CD14-positive monocyte (primary cell): ENCODE results near the gene PALS1. TPM values are rescaled to one million over a fixed set of nuclear protein-coding genes. Genes with fewer than 3 reads are reported as not detected.

Source experiments
- DNase-seq, 3 donors: peaks; one replicate each; pipeline ENCODE4 v3.0.0-alpha.2; 2011 to 2022
- H2AFZ ChIP-seq: 2 replicates; pipeline ENCODE4 v1.6.0; 2012; ENCODE audit warnings: mild to moderate bottlenecking, low read depth, low read length, inconsistent platforms; ENCODE audit not compliant: insufficient read depth, poor library complexity, severe bottlenecking
- H3K27ac ChIP-seq, 2 donors: 1 replicate in 1 of 2; 2 replicates in 1 of 2; pipeline ENCODE4 v1.5.1; 2012 to 2013; ENCODE audit warnings: low read length in 2 of 2, control low read depth in 1 of 2, inconsistent platforms in 1 of 2, low read depth in 1 of 2, mild to moderate bottlenecking in 1 of 2
- H3K27me3 ChIP-seq, 2 donors: one replicate each; pipeline versions ENCODE4 v1.6.0 to v1.6.1; 2011 to 2013; ENCODE audit warnings: low read length in 2 of 2; ENCODE audit not compliant: control insufficient read depth in 2 of 2, insufficient read depth in 2 of 2
- H3K36me3 ChIP-seq, 2 donors: replicated peaks in 1 of 2; 1 replicate in 1 of 2; 2 replicates in 1 of 2; pipeline versions ENCODE4 v1.5.1 to v1.6.1; 2012 to 2013; ENCODE audit warnings: low read length in 2 of 2, control low read depth in 1 of 2, inconsistent platforms in 1 of 2, mild to moderate bottlenecking in 1 of 2; ENCODE audit not compliant: insufficient read depth in 2 of 2, control insufficient read depth in 1 of 2
- H3K4me1 ChIP-seq, 2 donors: 1 replicate in 1 of 2; 2 replicates in 1 of 2; pipeline versions ENCODE4 v1.5.1 to v1.6.1; 2012 to 2013; ENCODE audit warnings: low read length in 2 of 2, control low read depth in 1 of 2, inconsistent platforms in 1 of 2, mild to moderate bottlenecking in 1 of 2, moderate library complexity in 1 of 2; ENCODE audit not compliant: insufficient read depth in 2 of 2, control insufficient read depth in 1 of 2
- H3K4me2 ChIP-seq: replicated peaks from 2 replicates; pipeline ENCODE3; 2012; ENCODE audit warnings: low read length, moderate library complexity, mild to moderate bottlenecking; ENCODE audit not compliant: poor library complexity, severe bottlenecking; ENCODE audit errors: extremely low read depth
- H3K4me3 ChIP-seq, 3 experiments: fragments of 200-600 bp in 1 of 3; sonication (generic) in 1 of 3; replicated peaks in 1 of 3; 1 replicate in 2 of 3; 2 replicates in 1 of 3; pipeline ENCODE4 v1.5.1; 2011 to 2013; ENCODE audit warnings: low read length in 3 of 3, mild to moderate bottlenecking in 3 of 3, control low read depth in 2 of 3, low read depth in 2 of 3, inconsistent platforms in 1 of 3, moderate library complexity in 1 of 3
- H3K79me2 ChIP-seq: 2 replicates; pipeline ENCODE4 v1.6.0; 2012; ENCODE audit warnings: mild to moderate bottlenecking, control low read depth, inconsistent platforms, low read length, moderate library complexity; ENCODE audit not compliant: insufficient read depth
- H3K9ac ChIP-seq: 2 replicates; pipeline ENCODE4 v1.6.0; 2017; ENCODE audit warnings: low read length, mild to moderate bottlenecking; ENCODE audit not compliant: insufficient read depth, poor library complexity, severe bottlenecking
- H3K9me3 ChIP-seq, 2 donors: replicated peaks in 1 of 2; 1 replicate in 1 of 2; 2 replicates in 1 of 2; pipeline versions ENCODE4 v1.5.1 to v1.6.1; 2012 to 2013; ENCODE audit warnings: low read length in 2 of 2, control low read depth in 1 of 2; ENCODE audit not compliant: control insufficient read depth in 1 of 2, insufficient read depth in 1 of 2
- H4K20me1 ChIP-seq: 2 replicates; pipeline ENCODE4 v1.6.0; 2012; ENCODE audit warnings: mild to moderate bottlenecking, low read length, control low read depth, moderate library complexity; ENCODE audit not compliant: insufficient read depth
- H3K27ac Mint-ChIP-seq, 7 donors: one replicate each; pipeline ENCODE4 v1.8.0; 2020; ENCODE audit warnings: mild to moderate bottlenecking in 7 of 7, mixed read lengths in 7 of 7, moderate library complexity in 6 of 7, inconsistent platforms in 2 of 7
- H3K27me3 Mint-ChIP-seq, 3 donors: one replicate each; pipeline ENCODE4 v1.8.0; 2021 to 2022; ENCODE audit warnings: low read depth in 3 of 3, mild to moderate bottlenecking in 3 of 3, mixed read lengths in 3 of 3, moderate library complexity in 3 of 3, inconsistent platforms in 1 of 3
- H3K36me3 Mint-ChIP-seq, 2 donors: one replicate each; pipeline ENCODE4 v1.8.0; 2020; ENCODE audit warnings: mixed read lengths in 2 of 2, inconsistent platforms in 1 of 2, mild to moderate bottlenecking in 1 of 2
- H3K4me1 Mint-ChIP-seq: one replicate; pipeline ENCODE4 v1.8.0; 2020; ENCODE audit warnings: mild to moderate bottlenecking, mixed read lengths
- H3K4me3 Mint-ChIP-seq, 2 donors: one replicate each; pipeline ENCODE4 v1.8.0; 2020; ENCODE audit warnings: mild to moderate bottlenecking in 2 of 2, mixed read lengths in 2 of 2, moderate library complexity in 1 of 2
- H3K9me3 Mint-ChIP-seq, 7 donors: one replicate each; pipeline ENCODE4 v1.8.0; 2020 to 2022; ENCODE audit warnings: mixed read lengths in 7 of 7, mild to moderate bottlenecking in 6 of 7, moderate library complexity in 6 of 7, inconsistent platforms in 2 of 7
- WGBS: methylation state at CpG from one replicate; pipeline ENCODE4 v1.1.5; 2013; ENCODE audit warnings: missing lambda C conversion rate; ENCODE audit not compliant: insufficient coverage; 5-methylcytosine and 5-hydroxymethylcytosine counted together
- intact Hi-C, 2 donors: fragments of 100-400 bp; cut with micrococcal nuclease; formaldehyde crosslinking; loops; one replicate each; pipeline versions ENCODE4 v1.15.0 to v1.15.1; 2023
- polyA plus RNA-seq, 3 donors: library from polyadenylated mRNA; depleted of rRNA in 1 of 3; unstranded in 2 of 3; stranded (reverse) in 1 of 3; fragments of 300-500 nt in 2 of 3; fragments of >200 nt in 1 of 3; fragmentation: Illumina TruSeq in 2 of 3; gene quantifications; 1 replicate in 2 of 3; 2 replicates in 1 of 3; pipeline ENCODE4 v1.2.3, GENCODE V29; 2012 to 2021
- TF ChIP-seq, protein P1 (sequence below): fragments of 200-600 bp; IDR thresholded peaks from one replicate; pipeline ENCODE4 v1.8.0; 2022; ENCODE audit warnings: antibody characterized with exemption, mild to moderate bottlenecking

PALS1 gene
- polyA plus RNA-seq, 3 donors: 0.95 to 2.0 (median 2.0) TPM

GRCh38 chr14:67239582-67239981, 1.7 kb upstream of the PALS1 start:
- Histone ChIP-seq H2AFZ (peak overlapping the region; percentile 85), H3K9ac (no peak overlapping the region), H4K20me1 (no peaks in the 10 kb centered on the region), H3K27ac (no peak overlapping the region), H3K79me2 (no peaks in the 10 kb centered on the region), H3K9me3 (no peaks in the 10 kb centered on the region), H3K4me2 (peak overlapping the region; percentile 91), H3K4me3 (peak overlapping the region in 1 of 3 experiments; percentile 82), H3K36me3 (no peaks in the 10 kb centered on the region), H3K27me3 (peaks cover 0 to 8% of the 10 kb centered on the region in 2 donors), H3K4me1 (peaks cover 13 to 26% of the 10 kb centered on the region in 2 donors)
- no peak for DNase-seq
- Mint-ChIP-seq H3K27me3 (peaks cover 5 to 21% (median 14%) of the 10 kb centered on the region in 3 donors), H3K9me3 (no peaks in the 10 kb centered on the region), H3K36me3 (no peaks in the 10 kb centered on the region), H3K27ac (no peak overlapping the region), H3K4me1 (peaks cover 23% of the 10 kb centered on the region), H3K4me3 (peak overlapping the region; percentile 90 to 91)
- intact Hi-C loops: no loop called here
- no CpG with 5 or more reads among the region's 14 CpGs for WGBS
- TF ChIP-seq, protein P1, sequence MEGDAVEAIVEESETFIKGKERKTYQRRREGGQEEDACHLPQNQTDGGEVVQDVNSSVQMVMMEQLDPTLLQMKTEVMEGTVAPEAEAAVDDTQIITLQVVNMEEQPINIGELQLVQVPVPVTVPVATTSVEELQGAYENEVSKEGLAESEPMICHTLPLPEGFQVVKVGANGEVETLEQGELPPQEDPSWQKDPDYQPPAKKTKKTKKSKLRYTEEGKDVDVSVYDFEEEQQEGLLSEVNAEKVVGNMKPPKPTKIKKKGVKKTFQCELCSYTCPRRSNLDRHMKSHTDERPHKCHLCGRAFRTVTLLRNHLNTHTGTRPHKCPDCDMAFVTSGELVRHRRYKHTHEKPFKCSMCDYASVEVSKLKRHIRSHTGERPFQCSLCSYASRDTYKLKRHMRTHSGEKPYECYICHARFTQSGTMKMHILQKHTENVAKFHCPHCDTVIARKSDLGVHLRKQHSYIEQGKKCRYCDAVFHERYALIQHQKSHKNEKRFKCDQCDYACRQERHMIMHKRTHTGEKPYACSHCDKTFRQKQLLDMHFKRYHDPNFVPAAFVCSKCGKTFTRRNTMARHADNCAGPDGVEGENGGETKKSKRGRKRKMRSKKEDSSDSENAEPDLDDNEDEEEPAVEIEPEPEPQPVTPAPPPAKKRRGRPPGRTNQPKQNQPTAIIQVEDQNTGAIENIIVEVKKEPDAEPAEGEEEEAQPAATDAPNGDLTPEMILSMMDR: no peak

DNA sequence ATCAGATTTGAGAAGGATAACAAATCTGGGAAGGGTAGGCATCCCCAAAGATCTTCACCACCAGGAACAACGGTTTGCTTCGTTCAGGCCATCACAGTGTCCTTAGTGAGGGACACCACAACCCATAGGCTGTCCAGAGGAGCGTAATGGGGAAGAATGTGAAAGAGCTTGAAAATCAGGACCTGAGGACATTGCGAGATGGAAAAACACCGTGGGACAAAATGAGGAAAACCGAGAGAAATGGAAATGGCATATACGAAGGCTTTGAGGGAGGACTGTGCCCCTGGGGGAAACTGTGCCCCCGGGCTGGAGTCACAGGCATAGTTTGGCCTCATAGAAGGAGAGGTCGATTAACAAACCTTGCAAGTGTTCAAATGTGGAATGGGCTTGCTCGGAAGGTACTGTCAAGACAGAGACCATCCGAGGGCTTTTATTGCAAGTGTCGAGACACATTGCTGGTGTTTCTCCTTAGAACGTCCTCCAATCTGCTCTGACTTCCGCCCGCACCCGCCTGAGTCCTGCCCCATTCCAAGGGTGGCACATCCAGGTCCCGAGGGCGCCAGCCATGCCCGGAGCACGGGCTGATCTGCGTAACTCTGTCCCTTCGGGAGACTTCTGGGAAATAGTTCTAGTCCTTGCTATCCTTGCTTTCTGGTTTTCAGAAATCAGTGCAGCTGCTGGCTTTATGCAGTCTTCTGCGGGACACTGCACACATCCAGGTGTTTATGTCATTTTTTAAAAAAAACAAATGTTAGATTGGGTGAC, 885 bp upstream of the PALS1 start:
- TF ChIP-seq, protein P1: no peak
- peak overlapping the region; percentile 84 for H3K9ac ChIP-seq
- no peaks in the 10 kb centered on the region for H3K79me2 ChIP-seq
- H3K4me1 ChIP-seq: peaks cover 13 to 26% of the 10 kb centered on the region in 2 donors
- H3K36me3 ChIP-seq: no peaks in the 10 kb centered on the region
- peaks cover 23% of the 10 kb centered on the region for H3K4me1 Mint-ChIP-seq
- H3K27me3 ChIP-seq: peaks cover 0 to 8% of the 10 kb centered on the region in 2 donors
- H4K20me1 ChIP-seq: no peaks in the 10 kb centered on the region
- WGBS: 14% methylated on average over 21 of the region's 23 CpGs
- intact Hi-C loops: loop anchor here in 1 of 2 donors (5.0 kb wide), 1 partner anchor 117 kb away; the partner anchor contains the start of gene ATP6V1D
- H3K9me3 ChIP-seq: no peaks in the 10 kb centered on the region
- H3K9me3 Mint-ChIP-seq: no peaks in the 10 kb centered on the region
- DNase-seq: peak; percentile 2 to 23 (median 10)
- H3K4me3 ChIP-seq: peak overlapping the region; percentile 69 to 92 (median 82)
- peak overlapping the region; percentile 90 to 91 for H3K4me3 Mint-ChIP-seq
- H3K36me3 Mint-ChIP-seq: no peaks in the 10 kb centered on the region
- H3K27ac ChIP-seq: peak overlapping the region; percentile 28 to 77
- peak overlapping the region in 4 of 7 donors; percentile 25 to 82 (median 76) for H3K27ac Mint-ChIP-seq
- peak overlapping the region; percentile 91 for H3K4me2 ChIP-seq
- H2AFZ ChIP-seq: peak overlapping the region; percentile 85
- H3K27me3 Mint-ChIP-seq: peaks cover 5 to 21% (median 14%) of the 10 kb centered on the region in 3 donors
